HG03432 (cell line): ENCODE data around the gene ATRIP.
A peak's percentile ranks its signal among the peaks of the same experiment; 100 is the strongest.
"Not testable (repeated sequence)": the region's sequence is repeated elsewhere in the genome, so short reads cannot be mapped to it uniquely, and the experiment has no call there.

Source experiments
- ATAC-seq: cut with Tn5 transposase; IDR thresholded peaks from one replicate; pipeline ENCODE4 v1.9.1; 2021; ENCODE audit warnings: mild to moderate bottlenecking, moderate library complexity; ENCODE audit not compliant: unreplicated experiment

ATRIP gene

DNA sequence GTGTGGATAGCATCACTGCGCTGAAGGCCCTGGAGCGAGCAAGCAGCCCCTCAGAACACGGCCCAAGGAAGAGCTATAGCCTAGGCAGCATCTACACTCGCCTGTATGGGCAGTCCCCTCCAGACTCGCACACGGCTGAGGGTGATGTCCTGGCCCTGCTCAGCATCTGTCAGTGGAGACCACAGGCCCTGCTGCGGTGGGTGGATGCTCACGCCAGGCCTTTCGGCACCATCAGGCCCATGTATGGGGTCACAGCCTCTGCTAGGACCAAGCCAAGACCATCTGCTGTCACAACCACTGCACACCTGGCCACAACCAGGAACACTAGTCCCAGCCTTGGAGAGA is 20.5 kb downstream of the ATRIP start:
- no peak for ATAC-seq

DNA sequence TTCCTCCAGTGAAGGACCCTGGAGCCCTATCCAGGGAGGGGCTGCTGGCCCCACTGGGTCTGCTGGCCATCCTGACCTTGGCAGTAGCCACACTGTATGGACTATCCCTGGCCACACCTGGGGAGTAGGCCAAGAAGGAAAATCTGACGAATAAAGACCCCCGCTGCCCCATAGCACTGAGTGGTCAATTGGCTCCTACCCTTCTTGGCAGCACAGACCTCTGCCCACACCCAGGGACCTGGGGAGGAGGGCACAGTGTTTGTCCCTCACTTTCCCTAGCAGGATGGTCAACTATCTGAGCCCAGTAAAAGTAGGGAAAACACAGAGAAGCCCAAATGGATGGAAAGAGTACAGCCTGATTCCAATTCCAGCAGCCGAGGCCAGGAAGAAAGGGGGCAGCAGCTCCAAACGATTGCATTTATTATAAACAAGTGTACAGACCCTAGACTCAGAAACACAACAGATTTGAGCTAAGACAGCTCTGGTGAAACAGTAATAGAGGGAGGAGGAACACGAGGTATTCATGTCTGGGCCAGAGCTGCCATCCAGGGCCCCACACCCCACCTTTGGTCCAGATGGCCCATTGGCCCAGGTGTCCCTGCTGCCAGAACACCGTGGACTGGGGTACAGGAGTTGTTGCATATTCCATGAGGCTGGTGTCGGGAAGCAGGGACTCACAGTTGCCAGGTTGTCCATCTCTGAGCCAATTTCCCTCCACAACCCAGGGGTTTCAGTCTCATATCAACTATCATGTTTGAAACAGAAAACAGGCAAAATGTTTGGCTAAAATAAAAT is 21.1 kb downstream of the ATRIP start:
- no peak for ATAC-seq

DNA sequence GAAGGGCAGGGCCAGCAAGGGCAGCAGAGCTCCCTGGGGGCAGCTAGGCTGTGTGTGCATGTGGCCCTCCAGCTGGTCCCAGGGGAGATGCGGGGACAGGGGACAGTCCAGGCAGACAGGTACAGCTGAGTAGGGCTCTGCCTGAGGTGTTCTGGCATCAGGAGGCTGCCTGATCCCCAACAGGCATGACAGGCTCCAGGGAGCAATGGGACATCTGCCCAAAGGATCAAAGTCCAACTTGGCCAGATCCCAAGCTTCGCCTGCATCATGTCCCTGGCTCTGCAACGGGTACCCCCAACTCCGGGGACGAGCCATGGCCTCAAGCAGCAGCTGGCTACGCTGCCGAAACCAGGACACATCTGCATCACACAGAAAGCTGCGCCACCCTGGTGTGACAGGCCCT is 21.8 kb downstream of the ATRIP start:
- no peak for ATAC-seq

DNA sequence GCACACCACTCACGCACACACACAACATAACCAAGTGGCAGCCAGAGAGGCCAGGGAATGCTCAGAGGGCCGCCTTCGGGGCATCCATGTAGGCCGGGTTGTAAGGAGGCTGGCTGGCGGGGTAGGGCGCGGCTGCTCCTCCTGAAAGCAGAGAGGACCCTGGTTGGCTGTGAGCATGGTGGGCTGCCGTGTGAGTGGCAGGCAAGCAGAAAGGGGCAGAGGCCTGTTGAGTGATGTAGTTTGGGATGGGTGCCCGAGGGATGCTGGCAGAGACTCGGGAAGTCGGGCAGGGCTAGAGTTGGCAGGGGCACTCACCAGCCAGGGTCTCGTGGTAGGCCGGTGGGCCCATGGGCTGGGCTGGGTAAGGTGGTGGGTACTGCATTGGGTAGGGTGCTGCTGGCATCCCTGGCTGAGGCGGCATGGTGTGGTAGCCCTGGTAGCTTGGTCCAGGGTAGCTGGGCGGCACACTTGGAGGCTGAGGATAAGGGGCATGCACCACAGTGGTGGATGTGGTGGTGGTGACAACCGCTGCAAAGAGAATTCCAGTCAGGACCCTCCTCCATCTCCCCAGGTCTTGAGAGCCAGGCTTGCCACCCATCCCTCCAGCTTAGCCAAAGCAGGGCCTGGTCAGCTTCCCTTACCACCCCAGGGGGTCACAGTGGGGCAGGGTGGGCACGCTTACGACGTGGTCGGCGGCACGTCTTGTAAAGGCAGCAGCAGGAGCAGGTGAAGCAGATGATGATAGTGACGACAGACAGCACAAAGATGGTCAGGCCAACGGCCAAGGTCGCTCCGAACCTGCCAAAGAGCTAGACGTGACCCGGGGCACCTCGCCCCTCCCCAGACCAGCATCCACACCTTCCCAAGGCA is 22.7 kb downstream of the ATRIP start:
- ATAC-seq, result no peak

DNA sequence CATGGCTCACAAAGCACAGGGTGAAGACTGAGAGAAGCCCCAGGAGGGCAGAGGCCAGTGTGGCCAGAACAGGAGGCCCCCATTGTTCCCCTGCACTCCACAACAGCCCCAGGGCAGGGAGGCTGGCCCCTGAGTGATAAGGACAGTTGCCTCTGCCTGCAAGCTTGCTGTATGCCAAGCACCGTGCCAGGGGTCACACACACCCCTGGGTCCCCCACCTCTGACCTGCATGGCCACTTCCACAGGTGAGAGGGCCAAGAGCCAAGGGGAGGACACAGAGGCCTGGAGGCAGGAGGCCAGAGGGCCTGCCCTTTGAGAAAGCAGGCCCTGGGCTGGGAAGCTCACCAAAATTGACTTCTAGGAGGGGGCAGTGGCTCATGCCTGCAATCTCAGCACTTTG is 23.7 kb downstream of the ATRIP start:
- no peak for ATAC-seq

DNA sequence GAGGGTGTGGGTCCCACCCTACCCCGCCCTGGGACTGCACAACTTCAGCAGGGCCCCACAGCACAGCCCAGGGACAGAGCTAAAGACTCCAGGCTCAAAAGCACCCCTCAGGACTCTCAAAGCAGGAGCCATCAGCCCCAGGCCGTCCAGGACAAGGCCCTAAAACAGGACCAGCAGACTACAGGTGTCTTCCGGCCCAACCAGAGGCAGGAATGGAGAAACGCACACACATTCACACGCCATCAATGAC is 26.1 kb downstream of the ATRIP start:
- ATAC-seq, result no peak

DNA sequence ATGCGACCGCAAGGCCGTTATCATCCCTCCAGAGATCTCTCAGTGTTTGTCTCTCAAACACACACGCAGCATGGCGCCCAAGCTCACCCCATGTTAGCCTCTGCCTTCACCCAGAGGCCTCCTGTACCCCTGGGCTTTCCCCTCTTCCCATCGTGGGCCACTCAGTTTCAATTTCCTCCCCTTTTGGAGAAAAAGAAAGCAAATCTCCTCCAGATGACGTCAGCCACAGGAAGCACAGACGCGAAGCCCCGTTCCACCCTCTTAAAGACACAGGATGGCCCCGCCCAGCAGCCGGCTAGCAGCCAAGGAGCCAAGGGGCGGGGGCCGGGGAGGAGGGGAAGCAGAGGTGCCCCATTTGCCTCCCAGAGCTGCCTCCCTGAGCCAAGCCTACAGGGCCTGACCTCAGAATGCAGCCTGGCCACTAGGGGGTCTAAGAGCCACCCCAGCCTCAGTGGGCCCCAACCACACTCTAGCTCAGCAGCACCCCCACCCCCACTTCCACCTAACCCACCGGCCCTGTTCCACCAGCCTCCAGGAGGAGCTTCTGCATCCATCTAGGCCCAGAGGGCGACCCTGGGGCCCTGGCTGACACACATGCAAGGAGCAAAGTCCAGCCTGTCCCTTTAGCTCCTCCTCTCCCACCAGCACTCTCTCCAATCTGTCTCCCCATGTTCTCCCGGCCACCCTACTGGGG is 26.5 kb downstream of the ATRIP start:
- peak; percentile 80 for ATAC-seq

DNA sequence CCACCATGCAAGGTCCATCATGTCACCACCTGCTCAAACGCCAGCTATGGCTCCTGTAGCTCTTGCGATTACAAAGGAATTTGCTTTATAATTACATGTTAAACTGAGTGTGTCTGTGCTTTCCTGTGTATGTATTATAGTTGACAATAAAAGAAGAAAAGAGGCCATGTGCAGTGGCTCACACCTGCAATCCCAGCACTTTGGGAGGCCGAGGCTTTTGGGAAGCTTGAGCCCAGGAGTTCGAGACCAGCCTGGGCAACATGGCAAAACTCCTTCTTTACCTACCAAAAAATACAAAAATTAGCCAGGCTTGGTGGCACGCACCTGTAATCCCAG is 27.0 kb downstream of the ATRIP start:
- ATAC-seq, result no peak

DNA sequence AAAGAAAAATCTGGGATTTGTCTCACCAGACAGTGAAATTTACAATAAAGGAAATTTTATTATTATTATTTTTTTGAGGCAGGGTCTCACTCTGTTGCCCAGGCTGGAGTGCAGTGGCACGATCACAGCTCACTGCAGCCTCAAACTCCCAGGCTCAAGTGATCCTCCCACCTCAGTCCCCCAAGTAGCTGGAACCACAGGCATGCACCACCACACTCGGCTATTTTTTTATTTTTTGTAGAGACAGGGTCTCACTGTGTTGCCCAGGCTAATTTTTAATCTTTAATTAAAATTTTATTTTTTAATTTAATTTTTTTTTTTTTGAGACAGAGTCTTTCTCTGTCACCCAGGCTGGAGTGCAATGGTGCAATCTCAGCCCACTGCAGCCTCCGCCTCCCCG is 27.5 kb downstream of the ATRIP start:
- ATAC-seq, result not testable (repeated sequence)

DNA sequence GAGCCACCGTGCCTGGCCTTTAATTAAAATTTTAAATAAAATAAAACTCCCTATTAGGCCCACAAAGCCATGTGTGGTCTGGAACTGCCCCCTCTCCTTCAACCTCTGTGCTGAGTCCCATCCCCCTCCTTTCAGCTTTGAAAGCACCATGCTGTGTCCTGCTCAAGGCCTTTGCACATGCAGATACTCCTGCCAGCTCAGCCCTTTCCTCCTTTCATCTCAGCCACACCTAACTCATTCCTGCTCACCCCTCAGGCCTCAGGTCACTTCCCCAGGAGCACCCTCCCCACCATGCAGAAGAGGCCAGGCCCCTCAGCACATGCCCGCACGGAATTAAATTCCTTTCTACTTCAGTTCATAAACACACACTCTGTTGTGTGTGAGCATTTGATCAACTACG is 28.1 kb downstream of the ATRIP start:
- no peak for ATAC-seq

DNA sequence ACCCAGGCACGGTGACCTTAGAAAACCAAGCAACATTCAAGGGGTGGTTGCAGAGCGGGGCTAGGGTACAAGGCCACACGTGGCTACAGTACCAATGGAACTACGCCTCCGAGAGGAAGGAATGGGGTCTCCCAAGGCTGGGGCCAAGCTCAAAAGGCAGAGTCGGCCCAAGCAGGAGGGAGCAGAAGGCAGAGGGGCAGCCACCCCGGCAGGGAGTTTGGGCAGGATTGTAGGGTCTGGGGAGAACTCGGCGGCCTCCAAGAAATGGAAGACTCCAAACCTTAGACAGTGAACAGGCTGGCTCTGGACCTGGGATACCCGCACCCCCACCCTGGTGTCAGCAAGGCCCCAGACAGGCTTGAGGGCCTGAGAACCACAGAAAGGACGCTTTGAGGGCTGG is 28.7 kb downstream of the ATRIP start:
- ATAC-seq, result no peak

DNA sequence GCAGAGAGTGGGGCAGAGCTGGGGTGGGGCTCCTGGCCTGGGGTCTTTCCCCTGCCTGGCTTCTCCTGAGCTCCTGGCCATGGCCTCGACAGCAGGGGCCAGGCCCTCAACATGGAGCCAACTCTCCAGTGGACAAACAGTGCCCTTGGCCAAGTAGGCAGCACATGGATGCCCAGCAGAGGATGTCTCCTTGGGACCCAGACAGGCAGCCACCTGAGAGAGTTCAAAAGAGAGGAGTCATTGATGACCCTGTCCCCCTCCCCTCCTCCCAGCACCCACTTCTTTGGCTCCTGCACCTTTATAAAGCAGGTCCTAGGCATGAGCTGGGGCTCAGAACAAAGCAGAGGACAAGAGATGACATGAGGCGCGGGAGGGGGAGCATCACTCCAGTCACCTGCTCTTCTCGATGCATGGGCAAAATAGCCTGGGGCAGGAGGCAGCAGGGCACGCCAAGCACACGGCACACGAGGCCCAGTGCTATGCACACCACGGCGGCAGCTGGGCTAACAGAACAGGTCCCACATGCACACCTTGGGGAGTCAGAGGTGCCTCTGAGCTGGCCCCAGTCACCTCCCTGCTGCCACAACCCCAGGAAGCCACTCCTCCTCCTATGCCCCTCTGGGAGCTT is 30.0 kb downstream of the ATRIP start:
- no peak for ATAC-seq

DNA sequence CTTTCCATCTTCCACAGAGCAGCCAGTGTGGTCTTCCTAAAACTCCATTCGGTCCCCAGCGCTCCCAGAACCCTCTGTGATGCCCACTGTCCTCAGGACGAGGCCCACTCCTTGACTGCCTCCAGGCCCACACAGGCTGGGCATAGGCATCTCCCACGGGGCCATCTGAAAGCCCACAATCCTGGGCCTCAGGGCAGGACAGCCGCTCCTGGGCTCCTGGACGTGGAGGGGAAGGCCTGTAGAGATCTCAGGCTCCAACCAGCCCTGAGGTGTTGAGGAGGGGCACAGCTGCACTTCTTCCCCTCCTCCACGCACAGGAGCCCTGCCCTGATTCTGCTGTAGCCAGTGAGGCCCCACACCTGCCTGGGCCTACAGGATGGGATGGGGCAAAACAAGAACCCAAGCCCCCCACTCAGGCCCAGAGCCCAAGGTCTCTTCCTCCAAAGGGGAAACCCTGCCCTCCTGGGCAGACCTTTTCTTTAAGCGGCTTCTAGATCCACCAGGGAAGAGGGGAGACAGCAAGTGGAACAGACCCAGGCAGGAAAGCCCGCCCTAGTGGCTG is 31.5 kb downstream of the ATRIP start:
- no peak for ATAC-seq

DNA sequence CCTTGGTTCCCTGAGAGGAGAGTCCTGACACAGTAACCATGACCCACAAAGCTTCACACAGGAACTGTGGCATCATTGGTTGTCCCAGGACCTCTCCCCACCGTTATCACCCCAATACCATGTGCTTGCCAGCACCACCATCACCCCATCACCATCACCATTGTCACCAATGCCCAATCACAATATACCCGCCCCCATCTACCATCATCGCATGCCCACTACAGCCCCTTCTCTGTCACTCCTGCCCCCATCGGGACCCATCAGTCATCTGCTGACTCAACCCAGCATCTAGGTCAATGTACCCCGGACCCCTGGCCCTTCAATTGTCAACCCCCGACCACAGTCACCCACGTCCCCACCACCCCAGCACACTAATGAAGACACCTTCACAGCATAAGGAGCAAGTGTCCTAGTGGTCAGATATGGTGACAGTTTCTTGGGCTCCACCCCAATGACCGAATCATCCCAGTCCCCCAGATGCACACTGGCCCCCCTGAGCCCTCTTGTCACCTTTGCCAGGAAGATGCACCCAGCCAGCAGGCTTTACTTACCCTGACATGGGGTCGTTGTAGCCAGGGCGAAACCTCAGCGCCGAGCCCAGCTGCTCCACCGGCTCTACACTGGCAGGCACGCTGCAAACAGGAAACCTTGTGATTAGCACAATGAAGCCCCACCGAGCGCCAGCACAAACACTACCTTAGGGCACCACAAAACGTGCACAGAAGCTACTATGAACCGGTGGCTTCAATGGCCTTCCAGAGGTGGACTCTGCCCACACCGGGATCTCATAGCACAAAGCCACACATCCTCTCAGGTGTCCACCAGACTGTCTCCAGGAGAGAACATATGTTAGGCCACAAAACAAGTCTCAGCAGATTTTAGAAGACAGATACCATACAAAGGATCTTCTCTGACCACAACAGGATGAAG is 32.4 kb downstream of the ATRIP start:
- ATAC-seq, result peak; percentile 51

DNA sequence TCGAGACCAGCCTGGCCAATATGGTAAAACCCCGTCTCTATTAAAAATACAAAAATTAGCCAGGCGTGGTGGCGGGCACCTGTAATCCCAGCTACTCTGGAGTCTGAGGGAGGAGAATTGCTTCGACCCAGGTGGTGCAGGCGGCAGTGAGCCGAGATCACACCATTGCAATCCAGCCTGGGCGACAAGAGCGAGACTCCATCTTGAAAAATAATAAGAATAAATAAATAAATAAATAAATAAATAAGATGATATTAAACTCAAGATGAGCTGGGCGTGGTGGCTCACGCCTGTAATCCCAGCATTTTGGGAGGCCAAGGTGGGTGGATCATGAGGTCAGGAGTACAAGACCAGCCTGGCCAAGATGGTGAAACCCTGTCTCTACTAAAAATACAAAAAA is 34.4 kb downstream of the ATRIP start:
- ATAC-seq, result not testable (repeated sequence)

DNA sequence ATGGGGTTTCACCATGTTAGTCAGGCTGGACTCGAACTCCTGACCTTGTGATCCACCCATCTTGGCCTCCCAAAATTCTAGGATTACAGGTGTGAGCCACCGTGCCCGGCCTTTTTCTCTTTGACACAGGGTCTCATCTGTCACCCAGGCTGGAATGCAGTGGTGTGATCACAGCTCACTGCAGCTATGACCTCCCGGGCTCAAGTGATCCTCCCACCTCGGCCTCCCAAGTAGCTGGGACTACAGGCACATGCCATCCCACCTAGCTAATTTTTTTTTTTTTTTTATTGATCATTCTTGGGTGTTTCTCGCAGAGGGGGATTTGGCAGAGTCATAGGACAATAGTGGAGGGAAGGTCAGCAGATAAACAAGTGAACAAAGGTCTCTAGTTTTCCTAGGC is 36.3 kb downstream of the ATRIP start:
- ATAC-seq, result not testable (repeated sequence)

DNA sequence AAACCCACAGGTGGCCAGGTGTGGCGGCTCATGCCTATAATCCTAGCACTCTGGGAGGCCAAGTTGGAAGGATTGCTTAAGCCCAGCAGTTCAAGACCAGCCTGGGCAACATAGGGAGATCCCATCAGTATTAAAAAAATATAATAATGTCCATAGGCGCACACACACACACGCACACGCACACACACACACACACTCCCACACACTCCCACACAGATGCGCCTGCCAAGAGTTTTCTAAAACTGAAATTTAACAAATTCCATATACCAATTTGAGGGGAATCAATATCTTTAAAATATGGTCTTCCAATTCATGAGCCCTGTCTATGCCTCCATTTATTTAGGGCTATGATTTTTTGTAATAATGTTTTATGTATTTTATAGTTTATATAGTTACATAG is 40.4 kb downstream of the ATRIP start:
- no peak for ATAC-seq

DNA sequence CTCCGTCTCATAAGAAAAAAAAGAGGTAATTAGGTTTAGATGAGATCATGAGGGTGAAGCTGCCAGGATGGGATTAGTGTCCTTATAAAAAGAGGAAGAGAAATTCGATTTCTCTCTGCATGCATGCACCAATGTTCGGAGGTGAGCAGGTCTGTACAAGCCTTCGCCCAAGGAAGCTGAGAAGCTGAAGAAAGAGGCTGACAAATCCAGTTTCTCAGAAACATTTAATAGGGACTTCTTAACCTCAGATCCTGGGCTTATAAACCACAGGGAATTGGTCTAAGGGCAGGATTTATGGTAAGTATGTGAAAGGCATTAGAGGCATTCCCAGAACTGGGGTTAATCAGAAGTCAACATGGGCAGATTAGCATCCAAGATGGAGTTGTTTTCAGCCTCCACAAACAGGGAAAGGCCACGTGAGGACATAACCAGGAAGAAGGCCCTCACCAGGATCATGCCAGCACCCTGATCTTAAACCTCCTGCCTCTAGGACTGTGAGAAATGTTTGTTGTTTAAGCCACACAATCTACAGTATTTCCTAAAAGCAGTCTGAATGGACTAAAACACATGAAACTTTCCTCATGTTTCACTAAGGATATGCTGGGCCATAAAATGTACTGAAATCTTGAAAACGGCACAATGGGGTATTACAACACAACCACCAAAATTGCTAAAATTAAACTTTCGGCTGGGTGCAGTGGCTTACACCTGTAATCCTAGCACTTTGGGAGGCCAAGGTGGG is 46.1 kb downstream of the ATRIP start:
- ATAC-seq, result no peak

DNA sequence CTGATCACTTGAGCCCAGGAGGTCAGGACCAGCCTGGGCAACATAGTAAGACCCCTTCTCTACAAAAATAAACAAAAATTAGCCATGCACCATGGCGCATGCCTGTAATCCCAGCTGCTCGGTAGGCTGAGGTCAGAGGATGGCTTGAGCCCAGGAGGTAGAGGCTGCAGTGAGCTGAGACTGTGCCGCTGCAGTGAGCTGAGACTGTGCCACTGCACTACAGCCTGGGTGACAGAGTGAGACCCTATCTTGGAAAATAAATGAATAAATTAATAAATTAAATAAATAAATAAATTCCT is 46.6 kb downstream of the ATRIP start:
- ATAC-seq, result no peak

DNA sequence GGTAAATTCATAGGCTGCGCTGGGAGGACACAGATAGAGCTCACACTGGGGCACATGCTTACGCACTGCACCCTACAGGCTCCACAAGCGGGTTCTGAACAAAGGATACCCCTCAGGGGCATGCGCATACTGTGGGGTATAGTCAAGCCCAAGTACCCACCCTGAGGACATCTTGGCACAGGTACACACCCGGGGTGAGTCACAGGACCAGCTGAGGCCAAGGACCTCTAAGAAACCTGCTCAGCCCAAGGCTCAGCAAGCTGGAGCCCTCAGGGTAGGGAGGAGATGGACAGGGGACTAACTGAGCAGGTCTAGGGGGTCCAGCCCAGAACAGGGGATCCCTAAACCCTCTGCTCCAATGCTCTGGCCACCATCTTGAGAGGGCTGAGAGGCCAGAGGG is 54.1 kb downstream of the ATRIP start:
- no peak for ATAC-seq
